Cardiac atrium fibroblast (primary cell): ENCODE data around the gene ATP5F1C. TPM values are rescaled to one million over a fixed set of nuclear protein-coding genes. Genes with fewer than 3 reads are reported as not detected.

Experiments used
- total RNA-seq: library from RNA; depleted of rRNA; stranded (reverse); fragments of >200 nt; gene quantifications from 2 replicates; pipeline ENCODE4 v1.2.3, GENCODE V29; 2015

The ATP5F1C gene
- total RNA-seq: 278 and 348 TPM in 2 replicates

DNA sequence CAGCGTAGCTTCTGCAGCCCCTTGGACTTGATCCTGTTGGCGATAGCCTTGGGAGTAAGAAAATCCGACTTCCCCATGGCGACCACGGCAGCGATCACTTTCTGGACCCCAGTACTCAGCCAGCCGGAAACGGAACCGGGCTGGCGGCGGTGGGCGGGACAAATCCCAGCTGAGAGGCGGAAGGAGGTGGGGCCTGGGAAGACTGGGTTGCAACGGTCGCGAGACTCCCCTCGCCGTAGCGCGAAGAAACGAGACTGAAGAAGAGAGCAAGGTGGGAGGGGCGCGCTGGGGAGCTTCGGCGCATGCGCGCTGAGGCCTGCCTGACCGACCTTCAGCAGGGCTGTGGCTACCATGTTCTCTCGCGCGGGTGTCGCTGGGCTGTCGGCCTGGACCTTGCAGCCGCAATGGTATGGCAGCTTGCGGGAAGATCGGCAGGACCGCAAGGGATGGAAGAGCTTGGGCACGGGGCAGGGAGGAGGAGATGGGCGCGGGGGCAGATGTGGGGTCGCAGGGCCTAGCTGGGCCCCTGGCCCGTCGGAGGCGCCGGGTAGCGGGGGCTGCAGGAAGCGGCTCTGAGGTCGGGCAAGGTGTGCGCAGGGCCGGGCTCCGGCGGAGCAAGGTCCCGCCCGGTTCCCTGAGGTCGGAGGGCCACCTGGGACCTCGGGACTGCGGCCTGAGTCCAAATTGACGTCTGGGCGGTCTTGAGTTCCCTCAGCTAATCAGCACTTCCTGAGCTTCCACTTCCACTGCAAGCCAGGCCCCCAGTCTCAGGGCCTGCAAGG, at the start of gene ATP5F1C, which contains the start of gene KIN:
ATP5F1C (plus strand) TSS at position 321 of the 782 bp plus-strand sequence; CDS start at position 352, 31 bp downstream.
KIN (minus strand) TSS at position 137 of the 782 bp plus-strand sequence; CDS start at position 77, 60 bp downstream.

DNA sequence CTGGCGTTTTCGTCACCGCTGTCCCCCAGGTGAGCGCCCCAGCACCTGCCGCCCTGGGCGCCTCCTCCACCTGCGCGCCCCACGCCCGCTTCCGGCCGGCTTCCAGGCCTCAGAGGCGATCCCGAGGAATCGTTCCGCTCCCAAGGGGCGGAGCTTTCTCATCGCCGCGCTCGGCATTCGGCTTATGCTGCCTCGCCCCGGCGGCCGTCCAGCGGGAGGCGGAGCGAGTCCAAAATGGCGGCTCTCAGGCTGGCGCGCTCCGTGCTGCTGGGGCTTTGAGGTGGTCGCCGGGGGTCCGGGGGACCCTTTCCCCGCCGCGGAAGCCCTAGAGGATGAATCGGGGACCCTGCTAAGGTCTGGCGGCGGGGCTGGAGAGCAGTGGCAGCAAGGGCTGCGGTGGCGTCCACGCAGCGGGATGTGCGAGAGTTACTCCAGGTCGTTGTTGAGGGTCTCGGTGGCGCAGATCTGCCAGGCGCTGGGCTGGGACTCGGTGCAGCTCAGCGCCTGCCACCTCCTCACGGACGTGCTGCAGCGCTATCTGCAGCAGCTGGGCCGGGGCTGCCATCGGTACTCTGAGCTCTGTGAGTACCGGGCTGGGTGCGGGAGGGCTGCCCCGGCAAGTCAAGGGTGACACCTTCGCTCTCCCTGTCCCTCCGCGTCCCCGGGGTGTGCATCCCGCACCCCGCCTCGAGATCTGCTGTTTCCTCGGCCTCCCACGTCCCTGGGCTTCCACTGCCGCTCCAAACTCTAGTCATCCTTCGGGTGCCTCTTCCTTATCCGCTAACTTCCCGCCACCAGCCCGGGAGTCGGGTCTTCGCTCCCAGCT, 30.5 kb downstream of the ATP5F1C start, which contains the start of gene TAF3:
TAF3 (plus strand) TSS at position 211 of the 826 bp plus-strand sequence; CDS start at position 416, 205 bp downstream.

Other genes starting within 250 kb of the ATP5F1C start
- 0.18 TPM in 1 of 2 replicates, not detected in the other for gene ITIH5, start 121.2 kb upstream of the ATP5F1C start, total RNA-seq
- gene ITIH2, start 84.9 kb upstream of the ATP5F1C start, total RNA-seq: not detected in 2 replicates
- gene KIN, start 184 bp upstream of the ATP5F1C start, total RNA-seq: 2.8 and 4.0 TPM in 2 replicates
- 0.54 and 1.9 TPM in 2 replicates for gene TAF3, start 30.3 kb downstream of the ATP5F1C start, total RNA-seq